ENCODE measurements around the gene E2F8. TPM values are rescaled to one million over a fixed set of nuclear protein-coding genes. Genes with fewer than 3 reads are reported as not detected.
"Not testable (repeated sequence)": the region's sequence is repeated elsewhere in the genome, so short reads cannot be mapped to it uniquely, and the experiment has no call there.

Gene E2F8
- total RNA-seq, 2 donors from 2014 or later = 0.46 to 0.57 TPM

DNA sequence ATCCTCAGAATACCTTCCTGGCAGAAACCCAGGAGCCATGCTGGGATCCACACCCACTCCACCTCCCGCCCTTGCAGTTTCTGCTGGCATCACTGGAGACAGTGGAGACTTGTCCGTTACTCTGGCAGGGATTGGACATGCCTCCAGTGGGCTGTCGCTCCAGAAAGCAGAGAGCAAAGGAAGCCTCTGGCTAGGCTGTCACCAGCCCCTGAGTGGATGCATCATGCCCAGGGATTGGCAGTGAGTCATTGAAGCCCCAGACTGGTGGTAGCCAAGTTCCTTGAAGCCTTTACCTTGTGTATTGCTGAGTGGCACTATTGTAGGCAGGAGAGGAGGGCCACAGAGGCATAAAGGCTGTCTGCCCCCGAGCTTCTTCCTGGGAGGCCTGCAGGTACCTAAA is 34.8 kb upstream of the E2F8 start:
- WGBS = 84% methylated on average over 4 of the region's 4 CpGs
- intact Hi-C loops (cut with DNase I) = no loop called here
- no peaks in the 10 kb centered on the region for H3K9me3 ChIP-seq
- H3K36me3 ChIP-seq = no peaks in the 10 kb centered on the region
- no peaks in the 10 kb centered on the region for H3K27me3 ChIP-seq (replicated peaks; ENCODE audit: insufficient read depth)
- no peaks in the 10 kb centered on the region for H3K4me1 ChIP-seq (replicated peaks)
- no peak overlapping the region for H3K4me3 ChIP-seq
- TF ChIP-seq POLR2A (IDR thresholded peaks at IDR 0.05) = no peak
- TF ChIP-seq, protein P1, sequence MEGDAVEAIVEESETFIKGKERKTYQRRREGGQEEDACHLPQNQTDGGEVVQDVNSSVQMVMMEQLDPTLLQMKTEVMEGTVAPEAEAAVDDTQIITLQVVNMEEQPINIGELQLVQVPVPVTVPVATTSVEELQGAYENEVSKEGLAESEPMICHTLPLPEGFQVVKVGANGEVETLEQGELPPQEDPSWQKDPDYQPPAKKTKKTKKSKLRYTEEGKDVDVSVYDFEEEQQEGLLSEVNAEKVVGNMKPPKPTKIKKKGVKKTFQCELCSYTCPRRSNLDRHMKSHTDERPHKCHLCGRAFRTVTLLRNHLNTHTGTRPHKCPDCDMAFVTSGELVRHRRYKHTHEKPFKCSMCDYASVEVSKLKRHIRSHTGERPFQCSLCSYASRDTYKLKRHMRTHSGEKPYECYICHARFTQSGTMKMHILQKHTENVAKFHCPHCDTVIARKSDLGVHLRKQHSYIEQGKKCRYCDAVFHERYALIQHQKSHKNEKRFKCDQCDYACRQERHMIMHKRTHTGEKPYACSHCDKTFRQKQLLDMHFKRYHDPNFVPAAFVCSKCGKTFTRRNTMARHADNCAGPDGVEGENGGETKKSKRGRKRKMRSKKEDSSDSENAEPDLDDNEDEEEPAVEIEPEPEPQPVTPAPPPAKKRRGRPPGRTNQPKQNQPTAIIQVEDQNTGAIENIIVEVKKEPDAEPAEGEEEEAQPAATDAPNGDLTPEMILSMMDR (IDR thresholded peaks at IDR 0.05) = no peak
- no peak for TF ChIP-seq POLR2AphosphoS5 (IDR thresholded peaks at IDR 0.05)
- no peak overlapping the region for H3K27ac ChIP-seq
- DNase-seq (ENCODE audit: low spot score) = no peak

DNA sequence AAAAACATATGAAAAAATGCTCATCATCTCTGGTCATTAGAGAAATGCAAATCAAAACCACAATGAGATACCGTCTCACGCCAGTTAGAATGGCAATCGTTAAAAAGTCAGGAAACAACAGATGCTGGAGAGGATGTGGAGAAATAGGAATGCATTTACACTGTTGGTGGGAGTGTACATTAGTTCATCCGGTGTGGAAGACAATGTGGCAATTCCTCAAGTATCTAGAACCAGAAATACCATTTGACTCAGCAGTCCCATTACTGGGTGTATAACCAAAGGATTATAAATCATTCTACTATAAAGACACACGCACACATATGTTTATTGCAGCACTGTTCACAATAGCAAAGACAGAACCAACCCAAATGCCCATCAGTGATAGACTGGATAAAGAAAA is 32.5 kb upstream of the E2F8 start:
- H3K4me3 ChIP-seq; H3K9me3 ChIP-seq; intact Hi-C loops (cut with DNase I); H3K27ac ChIP-seq; H3K36me3 ChIP-seq; DNase-seq (ENCODE audit: low spot score); H3K27me3 ChIP-seq (replicated peaks; ENCODE audit: insufficient read depth); H3K4me1 ChIP-seq (replicated peaks): not testable (repeated sequence)
- 83% methylated on average over 5 of the region's 5 CpGs for WGBS

- TF ChIP-seq POLR2A (IDR thresholded peaks at IDR 0.05) (no peak), POLR2AphosphoS5 (IDR thresholded peaks at IDR 0.05) (no peak)
- TF ChIP-seq, protein P1 (IDR thresholded peaks at IDR 0.05) = no peak
- no peak overlapping the region for H3K4me3 ChIP-seq
- DNase-seq (ENCODE audit: low spot score) = no peak
- 63% methylated on average over 1 of the region's 1 CpG for WGBS
- no peaks in the 10 kb centered on the region for H3K4me1 ChIP-seq (replicated peaks)
- no peaks in the 10 kb centered on the region for H3K27me3 ChIP-seq (replicated peaks; ENCODE audit: insufficient read depth)
- no peak overlapping the region for H3K27ac ChIP-seq
- H3K36me3 ChIP-seq = no peaks in the 10 kb centered on the region
- intact Hi-C loops (cut with DNase I) = no loop called here
- H3K9me3 ChIP-seq = no peaks in the 10 kb centered on the region
These were observed 28.2 kb upstream of the E2F8 start for GRCh38 chr11:19268909-19269308.

- Histone ChIP-seq H3K9me3 (no peaks in the 10 kb centered on the region), H3K27me3 (replicated peaks; ENCODE audit: insufficient read depth) (no peaks in the 10 kb centered on the region), H3K27ac (no peak overlapping the region), H3K4me1 (replicated peaks) (no peaks in the 10 kb centered on the region), H3K36me3 (no peaks in the 10 kb centered on the region), H3K4me3 (no peak overlapping the region)
- TF ChIP-seq POLR2AphosphoS5 (IDR thresholded peaks at IDR 0.05) (no peak), POLR2A (IDR thresholded peaks at IDR 0.05) (no peak)
- TF ChIP-seq, protein P1 (IDR thresholded peaks at IDR 0.05) = no peak
- 65% methylated on average over 5 of the region's 5 CpGs for WGBS
- intact Hi-C loops (cut with DNase I) = no loop called here
- DNase-seq (ENCODE audit: low spot score) = no peak
These were observed 26.8 kb upstream of the E2F8 start for GRCh38 chr11:19267567-19267966.

- H3K4me3 ChIP-seq = no peak overlapping the region
- no peaks in the 10 kb centered on the region for H3K36me3 ChIP-seq
- 70% methylated on average over 3 of the region's 3 CpGs for WGBS
- no peaks in the 10 kb centered on the region for H3K27me3 ChIP-seq (replicated peaks; ENCODE audit: insufficient read depth)
- H3K9me3 ChIP-seq = no peaks in the 10 kb centered on the region
- H3K4me1 ChIP-seq (replicated peaks) = no peaks in the 10 kb centered on the region
- DNase-seq (ENCODE audit: low spot score) = no peak
- no peak for TF ChIP-seq POLR2AphosphoS5 (IDR thresholded peaks at IDR 0.05)
- TF ChIP-seq POLR2A (IDR thresholded peaks at IDR 0.05) = no peak
- TF ChIP-seq, protein P1 (IDR thresholded peaks at IDR 0.05) = no peak
- H3K27ac ChIP-seq = no peak overlapping the region
- intact Hi-C loops (cut with DNase I) = no loop called here
These were observed 22.6 kb upstream of the E2F8 start for GRCh38 chr11:19263333-19263732.

Data from prostate gland (tissue), 2 donors.